Adrenal gland (tissue), 12 donors: ENCODE results near the gene LALBA. TPM values are rescaled to one million over a fixed set of nuclear protein-coding genes. Genes with fewer than 3 reads are reported as not detected.
"Not testable (repeated sequence)": the region's sequence is repeated elsewhere in the genome, so short reads cannot be mapped to it uniquely, and the experiment has no call there.

Experiments
- DNase-seq, 7 donors: peaks; one replicate each; pipeline ENCODE4 v3.0.0-alpha.2; 2019 to 2020
- H3K27ac ChIP-seq, 5 donors: fragments of 200-600 bp; sonication (generic) in 4 of 5; 1 replicate in 3 of 5; 2 replicates in 2 of 5; pipeline versions ENCODE4 v1.5.1 to v1.8.0; 2016 to 2020; ENCODE audit warnings: mild to moderate bottlenecking in 1 of 5
- H3K27me3 ChIP-seq: fragments of 200-600 bp; 2 replicates; pipeline ENCODE4 v1.8.0; 2021
- H3K36me3 ChIP-seq, 2 donors: fragments of 200-600 bp; replicated peaks in 1 of 2; 1 replicate in 1 of 2; 2 replicates in 1 of 2; pipeline versions ENCODE4 v1.5.1 to v1.8.0; 2018 to 2022
- H3K4me1 ChIP-seq, 2 donors: fragments of 200-600 bp; replicated peaks in 1 of 2; 1 replicate in 1 of 2; 2 replicates in 1 of 2; pipeline versions ENCODE4 v1.5.1 to v1.8.0; 2018 to 2021
- H3K4me3 ChIP-seq, 4 donors: fragments of 200-600 bp; sonication (generic) in 3 of 4; one replicate each; pipeline ENCODE4 v1.5.1; 2016 to 2018
- H3K9me3 ChIP-seq, 3 donors: fragments of 200-600 bp; sonication (generic) in 1 of 3; replicated peaks in 1 of 3; 1 replicate in 2 of 3; 2 replicates in 1 of 3; pipeline versions ENCODE4 v1.5.1 to v1.8.0; 2016 to 2021
- CTCF ChIP-seq, 6 experiments: fragments of 450-650 bp in 4 of 6; fragments of 200-600 bp in 2 of 6; sonication (generic) in 1 of 6; IDR thresholded peaks; 1 replicate in 5 of 6; 2 replicates in 1 of 6; pipeline versions ENCODE4 v1.5.1 to v1.8.0; 2016 to 2021; ENCODE audit warnings: antibody characterized with exemption in 6 of 6, mild to moderate bottlenecking in 2 of 6, moderate library complexity in 1 of 6
- POLR2A ChIP-seq, 2 donors: fragments of 450-650 bp; IDR thresholded peaks; one replicate each; pipeline ENCODE4 v1.6.1; 2017; ENCODE audit warnings: antibody characterized with exemption in 2 of 2, mild to moderate bottlenecking in 2 of 2, moderate library complexity in 1 of 2
- WGBS, 4 donors: extraction: QIAGEN DNeasy Blood & Tissue Kit in 2 of 4; methylation state at CpG; one replicate each; pipeline versions ENCODE4 v1.1.5 to v1.1.7; 2013 to 2017; 5-methylcytosine and 5-hydroxymethylcytosine counted together
- intact Hi-C, 2 donors: fragments of 100-400 bp; cut with DNase I; formaldehyde crosslinking; loops; one replicate each; pipeline versions ENCODE4 v1.14.1 to v1.15.0; 2022 to 2023
- polyA plus RNA-seq, 3 donors: library from polyadenylated mRNA; stranded (reverse); fragments of 200-250 nt in 2 of 3; fragments of 350-450 nt in 1 of 3; fragmentation: Illumina TruSeq in 1 of 3; extraction: RNeasy Lipid Tissue Mini Kit (QIAGEN cat#74804) in 1 of 3; gene quantifications; one replicate each; pipeline ENCODE4 v1.2.3, GENCODE V29; 2013 to 2014
- total RNA-seq, 9 donors: library from RNA; depleted of rRNA in 4 of 9; stranded (reverse); fragments of >200 nt in 4 of 9; fragments of 120-200 nt in 1 of 9; fragmentation: NEBNext Ultra II Directional in 1 of 9; extraction: Animal tissue kit (Norgen Biotek cat#: 25700) in 1 of 9; gene quantifications; one replicate each; pipeline versions ENCODE4 v1.1.0 to v1.2.4, GENCODE V29; 2013 to 2023
- donor health status: healthy with polysubstance abuse.
- donor health status: Bipolar disorder and iron deficiency.
- donor health status: DM: yes; HTN: yes; CAD: no.
- donor health status: DM: no; HTN: no; CAD: no.
- donor health status: DM: no; HTN: no; CAD: no.
- donor health status: DM: yes; HTN: yes; CAD: no.

Gene LALBA
- total and polyA plus RNA-seq, 12 donors: not detected

- Histone ChIP-seq H3K4me3 (no peak overlapping the region), H3K27me3 (no peaks in the 10 kb centered on the region), H3K4me1 (no peaks in the 10 kb centered on the region), H3K36me3 (no peaks in the 10 kb centered on the region), H3K9me3 (no peaks in the 10 kb centered on the region), H3K27ac (no peak overlapping the region)
- TF ChIP-seq POLR2A (IDR thresholded peaks at IDR 0.05): no peak
- no peak for TF ChIP-seq CTCF (IDR thresholded peaks at IDR 0.05)
- intact Hi-C loops: no loop called here
- no peak for DNase-seq
- 83 to 91% (median 89%) methylated on average over 4 of the region's 4 CpGs for WGBS, 4 donors
These were observed 2.1 kb downstream of the LALBA start for GRCh38 chr12:48567731-48568130.

GRCh38 chr12:48557919-48558318, 11.9 kb downstream of the LALBA start:
- no peaks in the 10 kb centered on the region for H3K9me3 ChIP-seq
- DNase-seq: no peak
- peaks cover 4% of the 10 kb centered on the region for H3K27me3 ChIP-seq
- 88 to 95% (median 93%) methylated on average over 4 of the region's 4 CpGs for WGBS, 4 donors
- no peak overlapping the region for H3K27ac ChIP-seq
- H3K36me3 ChIP-seq: no peaks in the 10 kb centered on the region
- no peak overlapping the region for H3K4me3 ChIP-seq
- H3K4me1 ChIP-seq: no peaks in the 10 kb centered on the region
- intact Hi-C loops: no loop called here
- TF ChIP-seq CTCF (IDR thresholded peaks at IDR 0.05) (no peak), POLR2A (IDR thresholded peaks at IDR 0.05) (no peak)

- H3K9me3 ChIP-seq: no peaks in the 10 kb centered on the region
- WGBS, 4 donors: 71 to 83% (median 73%) methylated on average over 6 of the region's 6 CpGs
- no peaks in the 10 kb centered on the region for H3K4me1 ChIP-seq
- no peak overlapping the region for H3K27ac ChIP-seq
- no peak for DNase-seq
- intact Hi-C loops: no loop called here
- no peaks in the 10 kb centered on the region for H3K36me3 ChIP-seq
- peaks cover 4% of the 10 kb centered on the region for H3K27me3 ChIP-seq
- TF ChIP-seq POLR2A (IDR thresholded peaks at IDR 0.05): no peak
- TF ChIP-seq CTCF (IDR thresholded peaks at IDR 0.05): no peak
- no peak overlapping the region for H3K4me3 ChIP-seq
These were observed 13.2 kb downstream of the LALBA start for GRCh38 chr12:48556631-48557030.

DNA sequence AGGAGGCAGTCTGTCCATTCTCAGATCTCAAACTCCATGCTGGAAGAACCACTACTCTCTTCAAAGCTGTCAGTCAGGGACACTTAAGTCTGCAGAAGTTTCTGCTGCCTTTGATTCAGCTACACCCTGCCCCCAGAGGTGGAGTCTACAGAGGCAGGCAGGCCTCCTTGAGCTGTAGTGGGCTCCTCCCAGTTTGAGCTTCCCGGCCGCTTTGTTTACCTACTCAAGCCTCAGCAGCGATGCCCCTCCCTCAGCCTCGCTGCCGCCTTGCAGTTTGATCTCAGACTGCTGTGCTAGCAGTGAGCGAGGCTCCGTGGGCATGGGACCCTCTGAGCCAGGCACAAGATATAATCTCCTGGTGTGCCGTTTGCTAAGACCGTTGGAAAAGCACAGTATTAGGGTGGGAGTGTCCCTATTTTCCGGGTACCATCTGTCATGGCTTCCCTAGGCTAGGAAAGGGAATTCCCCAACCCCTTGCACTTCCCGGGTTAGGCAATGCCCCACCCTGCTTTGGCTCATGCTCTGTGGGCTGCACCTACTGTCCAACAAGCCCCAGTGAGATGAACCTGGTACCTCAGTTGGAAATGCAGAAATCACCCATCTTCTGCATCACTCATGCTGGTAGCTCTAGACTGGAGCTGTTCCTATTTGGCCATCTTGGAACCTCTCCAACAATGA, 16.0 kb downstream of the LALBA start:
- H3K9me3 ChIP-seq, DNase-seq, intact Hi-C loops, H3K27ac ChIP-seq, H3K27me3 ChIP-seq, H3K36me3 ChIP-seq, H3K4me1 ChIP-seq, H3K4me3 ChIP-seq: not testable (repeated sequence)
- WGBS, 4 donors: 69 to 77% (median 75%) methylated on average over 5 to 11 of the region's 11 CpGs

DNA sequence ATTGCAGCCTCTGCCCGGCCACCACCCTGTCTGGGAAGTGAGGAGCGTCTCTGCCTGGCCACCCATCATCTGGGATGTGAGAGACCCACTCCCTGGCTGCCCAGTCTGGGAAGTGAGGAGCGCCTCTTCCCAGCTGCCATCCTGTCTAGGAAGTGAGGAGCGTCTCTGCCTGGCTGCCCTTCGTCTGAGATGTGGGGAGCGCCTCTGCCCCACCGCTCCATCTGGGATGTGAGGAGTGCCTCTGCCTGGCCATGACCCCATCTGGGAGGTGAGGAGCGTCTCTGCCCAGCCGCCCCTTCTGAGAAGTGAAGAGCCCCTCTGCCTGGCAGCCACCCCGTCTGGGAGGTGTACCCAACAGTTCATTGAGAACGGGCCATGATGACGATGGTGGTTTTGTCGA, 18.2 kb downstream of the LALBA start:
- intact Hi-C loops, H3K36me3 ChIP-seq, H3K27ac ChIP-seq, H3K27me3 ChIP-seq, H3K9me3 ChIP-seq, H3K4me3 ChIP-seq, DNase-seq, H3K4me1 ChIP-seq: not testable (repeated sequence)
- WGBS, 4 donors: 84 to 94% (median 89%) methylated on average over 5 to 13 of the region's 13 CpGs

GRCh38 chr12:48547012-48547411, 22.8 kb downstream of the LALBA start:
- not testable (repeated sequence) for H3K27ac ChIP-seq, H3K36me3 ChIP-seq, H3K4me3 ChIP-seq, H3K4me1 ChIP-seq, H3K9me3 ChIP-seq, DNase-seq, H3K27me3 ChIP-seq
- intact Hi-C loops: loop anchor here in 1 of 2 donors (10.0 kb wide), 1 partner anchor 68 kb away; no protein-coding TSS in a partner anchor
- WGBS, 4 donors: 92 to 97% (median 94%) methylated on average over 1 to 3 of the region's 3 CpGs; no CpG with 5 or more reads in 1 of the 4 donors
